Activated CD4-positive, CD25-positive, alpha-beta regulatory T cell (primary cell): ENCODE results near the gene XIRP2.

Experiments used
- DNase-seq, 4 experiments: peaks; one replicate each; lab custom pipeline; 2025; lab: John Stamatoyannopoulos, UW

XIRP2 gene

GRCh38 chr2:166888180-166888579 lies at the start of gene XIRP2:
XIRP2 (plus strand) TSS chr2:166888480; CDS start chr2:166903483, 15,003 bp downstream.
- no peak for DNase-seq

DNA sequence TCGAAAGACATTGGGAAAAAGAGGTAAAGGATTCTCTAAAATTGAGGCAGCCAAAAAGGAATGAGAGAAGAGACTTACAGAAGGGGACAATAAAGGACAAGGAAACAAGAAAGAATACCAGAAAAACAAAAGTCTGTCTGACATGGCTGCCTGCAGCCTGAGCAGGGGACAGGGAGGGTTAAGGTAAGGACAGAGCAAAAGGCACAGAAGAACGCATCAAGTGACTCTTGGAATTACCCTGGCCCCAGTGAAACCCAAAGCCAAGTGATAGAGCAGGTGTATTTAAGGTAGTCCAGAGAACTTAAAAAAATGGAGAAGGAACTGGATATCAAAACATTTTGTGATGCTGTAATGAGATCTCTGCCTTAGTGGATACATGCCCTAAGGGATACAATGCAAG lies 47.1 kb upstream of the XIRP2 start:
- DNase-seq: no peak

DNA sequence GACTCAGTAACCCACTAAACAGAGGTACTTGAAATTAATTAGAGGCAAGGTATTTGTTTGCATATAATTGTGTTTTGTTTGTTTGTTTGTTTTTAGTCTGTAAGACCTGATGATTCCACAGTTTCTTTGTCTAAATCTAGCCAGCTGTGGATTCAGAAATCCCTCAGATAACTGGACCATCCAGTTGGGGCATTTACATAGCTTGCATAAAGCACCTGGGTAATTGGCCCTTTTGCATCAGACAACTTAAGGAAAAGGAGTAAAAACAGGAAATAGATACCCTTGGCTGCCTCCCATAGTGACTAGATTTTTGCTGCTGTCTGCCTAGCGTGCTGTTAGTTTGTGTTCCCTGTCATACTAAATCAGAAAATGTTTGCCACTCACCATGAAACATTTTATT lies 46.6 kb upstream of the XIRP2 start:
- DNase-seq: no peak

DNA sequence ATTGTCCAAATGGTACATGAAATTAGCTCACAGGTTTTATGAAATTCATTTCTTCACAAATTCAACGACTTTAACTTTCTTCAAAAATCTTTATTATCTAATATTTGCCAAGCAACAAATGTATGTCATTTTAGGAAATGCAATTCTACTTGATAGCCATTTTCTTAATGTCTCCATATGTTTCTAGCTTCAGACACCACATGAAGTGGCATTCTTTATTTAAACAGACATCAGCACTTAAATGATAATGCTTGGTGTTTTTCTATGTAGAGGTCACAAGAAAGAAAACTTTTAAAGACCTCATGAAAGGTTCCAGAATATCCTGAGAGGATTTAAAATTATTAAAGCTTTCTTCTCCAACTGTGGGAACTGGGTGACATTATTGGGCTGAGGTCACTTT lies 44.2 kb upstream of the XIRP2 start:
- DNase-seq: no peak

DNA sequence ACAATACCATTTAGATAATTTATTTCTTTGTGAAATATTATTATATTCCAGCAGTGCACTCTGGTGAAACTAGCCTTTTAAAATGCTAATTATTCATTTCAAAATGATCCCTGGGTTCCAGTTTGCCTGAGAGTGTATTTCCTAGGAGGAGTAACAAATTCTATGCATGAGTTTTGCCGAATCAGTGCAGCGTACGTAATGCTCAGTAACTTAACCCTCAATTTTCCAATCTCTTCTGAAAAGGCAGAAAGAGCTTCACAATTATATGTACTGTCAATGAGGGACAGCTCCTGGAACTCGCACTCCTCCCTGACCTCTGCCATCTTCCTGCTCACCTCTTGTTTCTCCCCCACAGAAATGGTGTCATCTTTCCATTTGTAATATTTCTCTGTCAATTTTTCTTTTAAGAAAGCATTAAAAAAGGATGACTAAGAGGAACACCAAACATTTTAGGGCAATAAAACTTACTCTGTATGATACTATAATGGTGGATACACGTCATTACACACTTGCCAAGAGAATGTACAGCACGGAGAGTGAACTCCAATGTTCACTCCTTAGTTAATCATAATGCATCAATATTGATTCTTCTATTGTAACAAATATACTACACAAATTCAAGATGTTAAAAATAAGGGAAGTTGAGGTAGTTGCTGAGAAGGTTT lies 25.7 kb upstream of the XIRP2 start:
- no peak for DNase-seq

GRCh38 chr2:166867874-166868514 lies 20.3 kb upstream of the XIRP2 start:
- no peak for DNase-seq

DNA sequence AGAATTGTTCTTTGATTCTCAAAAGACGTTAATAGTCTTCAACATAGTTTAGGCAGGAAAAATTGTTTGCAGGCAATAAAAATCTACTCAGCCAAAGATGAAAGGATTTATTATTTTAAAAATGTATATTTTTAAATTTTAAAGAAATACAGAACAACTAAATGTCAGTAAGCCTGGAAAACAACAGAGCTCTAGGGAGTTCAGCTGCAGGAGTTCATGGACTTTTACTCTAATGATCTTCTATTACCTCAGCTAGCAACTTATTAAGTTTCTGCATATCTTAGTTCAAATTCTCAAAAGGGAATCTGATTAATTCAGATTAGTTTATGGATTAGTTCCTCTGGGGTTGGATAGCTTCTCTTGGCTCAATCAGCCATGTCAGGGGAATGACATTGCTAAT lies 17.9 kb upstream of the XIRP2 start:
- no peak for DNase-seq

GRCh38 chr2:166881177-166881576 lies 7.1 kb upstream of the XIRP2 start:
- DNase-seq: no peak

GRCh38 chr2:166882851-166883250 lies 5.4 kb upstream of the XIRP2 start:
- no peak for DNase-seq

DNA sequence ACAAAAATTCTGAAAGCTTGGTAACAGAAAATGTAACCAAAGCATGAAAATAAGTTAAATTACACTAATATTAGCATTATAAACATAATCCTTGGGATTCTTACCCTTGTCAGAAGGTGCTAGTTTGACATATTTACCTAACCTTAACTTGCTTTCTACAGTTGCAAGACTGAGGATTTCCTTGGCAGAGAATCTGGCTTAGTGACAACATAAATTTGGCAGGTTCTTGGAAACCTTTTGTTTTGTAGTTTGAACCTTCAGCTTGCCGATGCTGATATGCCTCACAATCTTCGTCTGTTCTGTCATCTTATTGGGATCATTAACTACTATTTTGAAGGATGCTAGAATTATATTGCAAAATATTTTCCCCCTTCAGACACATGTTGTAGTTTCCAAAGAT lies 3.4 kb downstream of the XIRP2 start:
- DNase-seq: no peak

- no peak for DNase-seq
Observed at GRCh38 chr2:166892397-166892796, 4.1 kb downstream of the XIRP2 start.

DNA sequence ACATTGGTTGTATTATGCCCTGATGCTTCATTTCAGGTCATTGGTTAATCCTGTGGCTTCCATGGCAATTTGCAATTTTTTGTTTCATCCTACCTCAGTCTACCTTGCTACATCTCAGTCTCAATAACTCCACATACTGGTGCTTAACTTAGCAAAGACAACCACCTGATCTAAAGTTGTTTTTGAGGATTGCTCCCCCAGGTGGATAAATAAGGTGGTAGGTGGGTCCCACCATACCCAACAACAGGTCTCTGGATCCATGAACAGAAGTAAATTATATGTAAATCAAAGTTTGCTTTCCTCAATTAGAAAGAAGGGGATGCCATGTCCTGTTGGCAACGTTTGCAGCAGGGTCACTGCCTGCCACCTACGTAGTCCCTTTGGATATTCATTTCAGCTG lies 7.0 kb downstream of the XIRP2 start:
- no peak for DNase-seq

GRCh38 chr2:166897666-166898065 lies 9.4 kb downstream of the XIRP2 start:
- no peak for DNase-seq

GRCh38 chr2:166899676-166900075 lies 11.4 kb downstream of the XIRP2 start:
- DNase-seq: no peak

- no peak for DNase-seq
Observed at GRCh38 chr2:166900700-166901099, 12.4 kb downstream of the XIRP2 start.

GRCh38 chr2:166901336-166901735 lies 13.1 kb downstream of the XIRP2 start:
- DNase-seq: no peak

- no peak for DNase-seq
Observed at GRCh38 chr2:166916987-166917386, 28.7 kb downstream of the XIRP2 start.

GRCh38 chr2:166917415-166917814 lies 29.1 kb downstream of the XIRP2 start:
- no peak for DNase-seq

GRCh38 chr2:166921261-166921896 lies 33.1 kb downstream of the XIRP2 start:
- DNase-seq: no peak

DNA sequence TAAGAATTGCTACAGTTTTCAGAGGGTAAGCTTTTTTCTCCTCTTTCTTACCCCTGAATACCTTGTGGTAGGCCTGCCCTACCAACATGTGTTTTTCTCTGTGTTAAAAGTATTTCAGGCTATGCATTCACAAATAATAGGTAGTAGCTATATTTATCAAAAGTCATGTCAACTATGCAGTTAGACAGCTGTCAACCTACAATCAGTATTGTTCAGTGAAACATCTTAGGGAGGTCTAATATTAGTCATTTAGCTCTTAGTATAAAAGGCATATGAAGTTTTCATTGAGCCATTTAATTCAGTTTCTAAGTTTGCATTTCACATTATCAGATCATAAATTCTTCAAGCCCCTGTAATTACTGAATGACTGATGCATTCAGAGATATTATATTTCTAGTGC lies 36.7 kb downstream of the XIRP2 start:
- no peak for DNase-seq

DNA sequence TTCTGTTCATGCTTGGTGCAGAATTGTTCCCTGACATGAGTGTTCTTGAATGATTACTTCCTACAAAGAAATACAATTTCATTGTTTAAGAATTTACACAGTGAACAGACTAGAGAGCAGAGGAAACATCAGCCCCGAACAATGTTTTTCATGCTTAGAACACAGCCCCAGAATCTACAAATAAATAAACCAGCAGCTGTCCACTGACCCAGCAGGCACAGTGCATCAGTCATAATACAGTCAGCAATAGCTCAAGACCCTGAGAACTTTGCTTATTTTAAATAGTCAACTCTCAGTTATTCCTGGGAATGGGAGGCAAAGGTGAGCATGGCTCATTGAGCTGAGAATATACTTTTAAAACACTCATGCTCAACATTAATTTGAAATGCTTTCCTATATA lies 38.4 kb downstream of the XIRP2 start:
- DNase-seq: no peak

GRCh38 chr2:166932032-166932431 lies 43.8 kb downstream of the XIRP2 start:
- DNase-seq: no peak

DNA sequence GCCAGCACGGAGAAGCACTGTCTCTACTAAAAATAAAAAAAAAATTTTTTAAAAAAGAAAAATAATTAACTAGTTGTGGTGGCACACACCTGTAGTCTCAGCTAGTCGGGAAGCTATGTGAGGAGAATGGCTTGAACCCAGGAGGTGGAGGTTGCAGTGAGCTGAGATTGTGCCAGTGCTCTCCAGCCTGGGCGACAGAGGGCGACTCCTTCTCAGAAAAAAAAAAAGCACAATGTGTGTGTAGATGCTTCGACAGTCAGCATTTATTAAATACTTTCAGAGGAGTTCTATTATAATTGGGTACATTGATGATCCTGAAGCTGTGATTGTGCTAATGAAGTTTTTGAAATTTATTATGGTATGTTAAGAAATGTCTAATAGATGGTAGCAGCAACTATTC lies 46.5 kb downstream of the XIRP2 start:
- DNase-seq: no peak

GRCh38 chr2:166942377-166942776 lies 54.1 kb downstream of the XIRP2 start:
- DNase-seq: no peak
